ENCODE results near the gene ACER1. TPM values are rescaled to one million over a fixed set of nuclear protein-coding genes. Genes with fewer than 3 reads are reported as not detected.
"Not testable (repeated sequence)": the region's sequence is repeated elsewhere in the genome, so short reads cannot be mapped to it uniquely, and the experiment has no call there.

Gene ACER1
- total RNA-seq, 1 donor from 2014 or later = not detected

GRCh38 chr19:6355321-6356040 lies 22.1 kb upstream of the ACER1 start:
- not testable (repeated sequence) for DNase-seq

- peak; percentile 54 for DNase-seq
Measured at GRCh38 chr19:6354098-6354674, 20.8 kb upstream of the ACER1 start.

GRCh38 chr19:6352381-6353165 lies 19.2 kb upstream of the ACER1 start:
- no peak for DNase-seq

GRCh38 chr19:6350688-6351087 lies 17.3 kb upstream of the ACER1 start:
- DNase-seq = no peak

- DNase-seq = not testable (repeated sequence)
Measured at GRCh38 chr19:6349271-6349670, 15.9 kb upstream of the ACER1 start.

- no peak for DNase-seq
Measured at GRCh38 chr19:6343462-6343861, 10.1 kb upstream of the ACER1 start.

GRCh38 chr19:6340493-6341201 lies 7.2 kb upstream of the ACER1 start:
- DNase-seq = no peak

- DNase-seq = no peak
Measured at GRCh38 chr19:6334490-6335285, 1.3 kb upstream of the ACER1 start.

GRCh38 chr19:6326815-6327214 lies 6.6 kb downstream of the ACER1 start:
- no peak for DNase-seq

- DNase-seq = no peak
Measured at GRCh38 chr19:6325614-6326013, 7.8 kb downstream of the ACER1 start.

- no peak for DNase-seq
Measured at GRCh38 chr19:6324757-6325156, 8.7 kb downstream of the ACER1 start.

GRCh38 chr19:6322284-6322683 lies 11.1 kb downstream of the ACER1 start:
- DNase-seq = no peak

GRCh38 chr19:6319376-6319775 lies 14.0 kb downstream of the ACER1 start:
- no peak for DNase-seq

- no peak for DNase-seq
Measured at GRCh38 chr19:6318772-6319171, 14.6 kb downstream of the ACER1 start.

- not testable (repeated sequence) for DNase-seq
Measured at GRCh38 chr19:6315646-6316045, 17.8 kb downstream of the ACER1 start.

GRCh38 chr19:6313398-6313969 lies 19.9 kb downstream of the ACER1 start:
- DNase-seq = no peak

GRCh38 chr19:6312018-6312417 lies 21.4 kb downstream of the ACER1 start:
- no peak for DNase-seq

GRCh38 chr19:6298413-6298812 lies 35.0 kb downstream of the ACER1 start:
- DNase-seq = no peak

GRCh38 chr19:6297202-6297601 lies 36.2 kb downstream of the ACER1 start:
- DNase-seq = no peak

GRCh38 chr19:6292006-6292405 lies 41.4 kb downstream of the ACER1 start:
- peak; percentile 24 for DNase-seq

- DNase-seq = no peak
Measured at GRCh38 chr19:6288737-6289136, 44.7 kb downstream of the ACER1 start.

Data from dermis blood vessel endothelial cell (primary cell).